ENCODE measurements around the gene ASIC2.

The ASIC2 gene

GRCh38 chr17:33086041-33086440 is 207.1 kb downstream of the ASIC2 start:
- Histone ChIP-seq H3K9me3 (ENCODE audit: control insufficient read depth, insufficient read depth, low read length) (no peaks in the 10 kb centered on the region), H3K4me1 (ENCODE audit: control insufficient read depth, low read length) (no peaks in the 10 kb centered on the region), H3K27me3 (ENCODE audit: control insufficient read depth, low read length) (no peaks in the 10 kb centered on the region), H4K20me1 (ENCODE audit: control insufficient read depth, insufficient read depth, low read depth, low read length) (no peaks in the 10 kb centered on the region), H3K36me3 (ENCODE audit: control insufficient read depth, low read length) (no peaks in the 10 kb centered on the region), H3K27ac (ENCODE audit: low read depth, low read length) (no peak overlapping the region), H3K9me2 (replicated peaks; ENCODE audit: control insufficient read depth, low read length) (no peaks in the 10 kb centered on the region), H3K79me2 (ENCODE audit: control insufficient read depth, low read length) (no peaks in the 10 kb centered on the region), H3F3A (ENCODE audit: control insufficient read depth, insufficient read depth) (no peaks in the 10 kb centered on the region), H3K4me2 (ENCODE audit: low read length) (no peak overlapping the region), H3K4me3 (ENCODE audit: low read length) (no peak overlapping the region)
- TF ChIP-seq, protein P1, sequence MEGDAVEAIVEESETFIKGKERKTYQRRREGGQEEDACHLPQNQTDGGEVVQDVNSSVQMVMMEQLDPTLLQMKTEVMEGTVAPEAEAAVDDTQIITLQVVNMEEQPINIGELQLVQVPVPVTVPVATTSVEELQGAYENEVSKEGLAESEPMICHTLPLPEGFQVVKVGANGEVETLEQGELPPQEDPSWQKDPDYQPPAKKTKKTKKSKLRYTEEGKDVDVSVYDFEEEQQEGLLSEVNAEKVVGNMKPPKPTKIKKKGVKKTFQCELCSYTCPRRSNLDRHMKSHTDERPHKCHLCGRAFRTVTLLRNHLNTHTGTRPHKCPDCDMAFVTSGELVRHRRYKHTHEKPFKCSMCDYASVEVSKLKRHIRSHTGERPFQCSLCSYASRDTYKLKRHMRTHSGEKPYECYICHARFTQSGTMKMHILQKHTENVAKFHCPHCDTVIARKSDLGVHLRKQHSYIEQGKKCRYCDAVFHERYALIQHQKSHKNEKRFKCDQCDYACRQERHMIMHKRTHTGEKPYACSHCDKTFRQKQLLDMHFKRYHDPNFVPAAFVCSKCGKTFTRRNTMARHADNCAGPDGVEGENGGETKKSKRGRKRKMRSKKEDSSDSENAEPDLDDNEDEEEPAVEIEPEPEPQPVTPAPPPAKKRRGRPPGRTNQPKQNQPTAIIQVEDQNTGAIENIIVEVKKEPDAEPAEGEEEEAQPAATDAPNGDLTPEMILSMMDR (IDR thresholded peaks at IDR 0.05; ENCODE audit: low read depth, low read length, poor library complexity, severe bottlenecking), result no peak
- no peak for TF ChIP-seq EZH2phosphoT487 (IDR thresholded peaks at IDR 0.05; ENCODE audit: borderline replicate concordance, low read length)

GRCh38 chr17:33085256-33085655 is 207.8 kb downstream of the ASIC2 start:
- Histone ChIP-seq H3F3A (ENCODE audit: control insufficient read depth, insufficient read depth) (no peaks in the 10 kb centered on the region), H3K9me3 (ENCODE audit: control insufficient read depth, insufficient read depth, low read length) (no peaks in the 10 kb centered on the region)
- TF ChIP-seq, protein P1 (IDR thresholded peaks at IDR 0.05; ENCODE audit: low read depth, low read length, poor library complexity, severe bottlenecking), result no peak
- no peak for TF ChIP-seq EZH2phosphoT487 (IDR thresholded peaks at IDR 0.05; ENCODE audit: borderline replicate concordance, low read length)

GRCh38 chr17:33084755-33085154 is 208.3 kb downstream of the ASIC2 start:
- Histone ChIP-seq H3K27me3 (ENCODE audit: control insufficient read depth, low read length) (no peaks in the 10 kb centered on the region), H4K20me1 (ENCODE audit: control insufficient read depth, insufficient read depth, low read depth, low read length) (no peaks in the 10 kb centered on the region), H3K9me3 (ENCODE audit: control insufficient read depth, insufficient read depth, low read length) (no peaks in the 10 kb centered on the region)

More at GRCh38 chr17:33085256-33085655, 207.8 kb downstream of the ASIC2 start:
- Histone ChIP-seq H3K4me3 (ENCODE audit: low read length) (no peak overlapping the region), H3K4me1 (ENCODE audit: control insufficient read depth, low read length) (no peaks in the 10 kb centered on the region), H4K20me1 (ENCODE audit: control insufficient read depth, insufficient read depth, low read depth, low read length) (no peaks in the 10 kb centered on the region), H3K9me2 (replicated peaks; ENCODE audit: control insufficient read depth, low read length) (no peaks in the 10 kb centered on the region), H3K79me2 (ENCODE audit: control insufficient read depth, low read length) (no peaks in the 10 kb centered on the region), H3K27ac (ENCODE audit: low read depth, low read length) (no peak overlapping the region), H3K36me3 (ENCODE audit: control insufficient read depth, low read length) (no peaks in the 10 kb centered on the region), H3K27me3 (ENCODE audit: control insufficient read depth, low read length) (no peaks in the 10 kb centered on the region), H3K4me2 (ENCODE audit: low read length) (no peak overlapping the region)

More at GRCh38 chr17:33084755-33085154, 208.3 kb downstream of the ASIC2 start:
- TF ChIP-seq, protein P1 (IDR thresholded peaks at IDR 0.05; ENCODE audit: low read depth, low read length, poor library complexity, severe bottlenecking), result no peak
- TF ChIP-seq EZH2phosphoT487 (IDR thresholded peaks at IDR 0.05; ENCODE audit: borderline replicate concordance, low read length), result no peak
- Histone ChIP-seq H3K36me3 (ENCODE audit: control insufficient read depth, low read length) (no peaks in the 10 kb centered on the region), H3K27ac (ENCODE audit: low read depth, low read length) (no peak overlapping the region), H3K79me2 (ENCODE audit: control insufficient read depth, low read length) (no peaks in the 10 kb centered on the region), H3K4me1 (ENCODE audit: control insufficient read depth, low read length) (no peaks in the 10 kb centered on the region), H3F3A (ENCODE audit: control insufficient read depth, insufficient read depth) (no peaks in the 10 kb centered on the region), H3K4me2 (ENCODE audit: low read length) (no peak overlapping the region), H3K4me3 (ENCODE audit: low read length) (no peak overlapping the region), H3K9me2 (replicated peaks; ENCODE audit: control insufficient read depth, low read length) (no peaks in the 10 kb centered on the region)
